Fibroblast of mammary gland (primary cell): ENCODE data around the gene NAA35.

Experiments used
- DNase-seq: peaks from one replicate; pipeline ENCODE4 v3.0.0-alpha.2; 2010; ENCODE audit warnings: low read depth
- H3K4me3 ChIP-seq: 2 replicates; pipeline ENCODE4 v1.5.1; 2011; ENCODE audit warnings: low read depth, mild to moderate bottlenecking, low read length, moderate library complexity; ENCODE audit not compliant: control insufficient read depth
- TF ChIP-seq, protein P1 (sequence below): conservative IDR thresholded peaks from 2 replicates; pipeline ENCODE4 v1.5.1; 2011; ENCODE audit warnings: low read depth, low read length, inconsistent platforms; ENCODE audit not compliant: control insufficient read depth, insufficient read depth

Gene NAA35

DNA sequence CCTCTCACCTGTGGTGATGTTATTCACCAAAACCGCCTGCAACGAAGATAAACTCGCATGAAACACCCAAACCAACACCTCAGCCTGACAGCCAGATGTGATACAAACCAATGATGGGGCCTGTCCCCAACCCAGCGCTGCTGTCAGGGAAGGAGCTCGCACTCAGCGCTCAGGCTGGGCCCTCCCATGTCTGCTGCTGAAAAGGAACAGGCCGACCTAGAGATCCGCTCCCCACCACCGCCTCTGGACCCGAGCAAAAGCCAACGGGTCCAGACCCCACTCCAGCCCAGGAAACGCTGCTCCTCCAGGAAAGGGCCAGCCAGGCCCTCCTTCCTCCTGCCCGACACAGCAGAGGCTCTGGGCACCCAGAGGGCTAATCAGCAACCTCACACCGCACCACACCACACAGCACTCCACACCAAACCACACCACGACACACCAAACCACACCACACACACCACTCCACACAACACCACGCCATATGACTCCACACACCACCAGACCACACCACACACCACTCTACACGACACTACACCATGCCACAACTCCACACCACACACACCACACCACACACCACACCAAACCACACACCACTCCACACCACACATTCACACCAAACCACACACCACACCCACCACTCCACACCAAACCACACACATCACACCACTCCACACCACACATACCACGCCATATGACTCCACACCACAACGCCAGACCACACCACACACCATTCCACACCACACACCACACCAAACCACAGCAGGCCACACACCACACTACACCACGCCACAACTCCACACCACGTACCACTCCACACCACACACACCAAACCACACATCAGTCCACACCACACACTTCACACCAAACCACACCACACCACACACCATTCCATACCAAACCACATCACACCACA is 111.9 kb downstream of the NAA35 start:
- DNase-seq = no peak
- TF ChIP-seq, protein P1, sequence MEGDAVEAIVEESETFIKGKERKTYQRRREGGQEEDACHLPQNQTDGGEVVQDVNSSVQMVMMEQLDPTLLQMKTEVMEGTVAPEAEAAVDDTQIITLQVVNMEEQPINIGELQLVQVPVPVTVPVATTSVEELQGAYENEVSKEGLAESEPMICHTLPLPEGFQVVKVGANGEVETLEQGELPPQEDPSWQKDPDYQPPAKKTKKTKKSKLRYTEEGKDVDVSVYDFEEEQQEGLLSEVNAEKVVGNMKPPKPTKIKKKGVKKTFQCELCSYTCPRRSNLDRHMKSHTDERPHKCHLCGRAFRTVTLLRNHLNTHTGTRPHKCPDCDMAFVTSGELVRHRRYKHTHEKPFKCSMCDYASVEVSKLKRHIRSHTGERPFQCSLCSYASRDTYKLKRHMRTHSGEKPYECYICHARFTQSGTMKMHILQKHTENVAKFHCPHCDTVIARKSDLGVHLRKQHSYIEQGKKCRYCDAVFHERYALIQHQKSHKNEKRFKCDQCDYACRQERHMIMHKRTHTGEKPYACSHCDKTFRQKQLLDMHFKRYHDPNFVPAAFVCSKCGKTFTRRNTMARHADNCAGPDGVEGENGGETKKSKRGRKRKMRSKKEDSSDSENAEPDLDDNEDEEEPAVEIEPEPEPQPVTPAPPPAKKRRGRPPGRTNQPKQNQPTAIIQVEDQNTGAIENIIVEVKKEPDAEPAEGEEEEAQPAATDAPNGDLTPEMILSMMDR = no peak
- H3K4me3 ChIP-seq = no peak overlapping the region

DNA sequence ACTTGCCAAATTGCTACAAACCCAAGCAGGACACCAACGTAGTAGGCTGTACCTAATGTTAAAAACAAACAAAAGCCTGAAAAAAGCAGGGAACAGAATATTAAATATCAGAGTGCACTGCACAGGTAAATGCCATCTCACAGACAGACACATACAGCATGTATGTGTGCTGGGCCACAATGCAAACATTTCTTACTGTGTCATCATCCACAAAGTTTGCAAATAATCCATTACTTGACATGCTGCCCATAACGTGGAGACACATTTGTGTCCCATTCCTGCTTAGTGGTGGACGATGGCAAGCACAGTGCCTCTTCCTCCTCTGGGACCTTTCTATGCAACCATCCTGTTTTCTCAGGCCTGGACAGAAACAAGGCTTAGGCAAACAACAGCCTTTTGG is 113.7 kb downstream of the NAA35 start:
- H3K4me3 ChIP-seq = no peak overlapping the region
- TF ChIP-seq, protein P1 = no peak
- DNase-seq = no peak

GRCh38 chr9:86057491-86057890 is 116.5 kb downstream of the NAA35 start:
- no peak for DNase-seq
- TF ChIP-seq, protein P1 = no peak
- H3K4me3 ChIP-seq = no peak overlapping the region

DNA sequence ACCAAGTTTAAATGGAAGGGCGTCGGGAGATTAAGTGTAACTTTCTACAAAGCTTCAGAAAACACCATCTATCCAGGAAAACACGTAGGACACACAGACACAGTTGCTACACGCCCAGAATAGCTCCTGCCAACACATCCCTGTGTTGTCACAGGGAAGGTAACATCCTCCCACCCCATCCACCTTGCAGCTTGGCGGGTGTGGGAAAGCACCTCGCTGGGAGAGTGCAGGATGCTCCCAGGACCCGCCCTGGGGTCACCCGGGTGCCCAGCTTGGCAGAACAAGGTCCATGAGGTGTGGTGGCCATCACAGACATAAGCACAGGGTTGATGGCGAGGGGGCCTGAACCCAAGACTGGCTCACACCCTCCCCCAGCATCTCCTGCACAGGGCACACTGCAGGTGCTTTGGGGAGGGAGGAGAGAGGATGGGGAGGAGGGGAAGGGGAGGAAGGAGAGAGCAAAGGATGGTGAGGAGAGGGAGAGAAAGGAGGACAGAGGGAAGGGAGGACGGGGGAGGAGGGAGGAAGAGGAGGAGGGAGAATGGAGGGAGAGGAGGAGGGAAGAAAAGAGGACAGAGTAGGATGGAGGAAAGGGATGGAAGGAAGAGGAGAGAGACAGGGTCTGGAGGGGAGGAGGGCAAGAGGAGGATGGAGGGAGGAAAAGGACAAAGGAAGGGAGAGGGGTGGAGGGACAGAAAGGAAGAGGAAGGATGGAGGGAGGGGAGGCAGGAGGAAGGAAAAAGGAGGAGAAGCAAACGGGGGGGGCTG is 121.2 kb downstream of the NAA35 start:
- H3K4me3 ChIP-seq = no peak overlapping the region

GRCh38 chr9:86062845-86063693 is 122.1 kb downstream of the NAA35 start:
- DNase-seq = no peak
- no peak overlapping the region for H3K4me3 ChIP-seq
- TF ChIP-seq, protein P1 = no peak

More for the DNA sequence above, 121.2 kb downstream of the NAA35 start:
- no peak for DNase-seq
- TF ChIP-seq, protein P1 = no peak

DNA sequence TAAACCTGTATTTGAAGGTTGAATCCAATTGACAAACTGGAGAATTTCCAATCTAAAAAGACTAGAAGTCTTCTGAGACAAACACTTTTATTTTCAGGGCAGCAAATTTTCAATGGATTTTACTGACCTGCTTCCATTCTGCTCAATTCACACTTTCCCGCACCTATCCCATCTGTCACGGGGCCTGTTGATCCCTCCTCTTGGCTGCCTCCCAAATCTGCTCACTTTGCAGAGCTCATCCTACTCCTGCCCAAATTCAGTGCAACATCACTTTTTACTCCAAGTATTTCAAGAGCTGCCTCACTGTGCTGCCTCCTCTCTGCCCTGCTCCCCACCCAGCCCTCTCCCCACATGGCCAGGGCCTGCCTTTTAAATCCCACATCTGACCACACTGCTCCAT is 123.3 kb downstream of the NAA35 start:
- TF ChIP-seq, protein P1 = no peak
- no peak for DNase-seq

More for the DNA sequence above, 123.3 kb downstream of the NAA35 start:
- H3K4me3 ChIP-seq = no peak overlapping the region
